ENCODE data around the gene PRR15. TPM values are rescaled to one million over a fixed set of nuclear protein-coding genes. Genes with fewer than 3 reads are reported as not detected.

The PRR15 gene
- total and polyA plus RNA-seq, 2 of the 4 experiments (the other 2 are of a cell fraction), result not detected

DNA sequence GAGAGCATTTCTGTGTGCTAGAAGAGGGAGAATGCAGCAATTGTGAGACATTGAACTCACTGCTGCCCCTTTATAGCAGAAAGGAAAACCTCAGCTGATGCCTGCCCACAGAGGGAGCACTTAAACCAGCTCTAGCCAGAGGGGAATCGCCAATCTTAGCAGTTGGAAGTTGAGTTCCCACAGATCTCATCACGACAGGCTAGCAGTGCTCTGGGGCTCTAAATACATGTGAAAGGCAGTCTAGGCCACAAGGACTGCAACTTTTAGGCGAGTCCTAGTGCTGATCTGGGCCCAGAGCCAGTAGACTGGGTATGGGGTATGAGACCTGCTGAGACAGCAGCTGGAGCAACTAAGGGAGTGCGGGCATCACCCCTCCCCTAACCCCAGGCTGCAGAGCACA, 25.2 kb upstream of the PRR15 start:
- intact Hi-C loops (cut with micrococcal nuclease) (no loop called here), dilution Hi-C loops (cut with HindIII; ENCODE audit: low sequenced_read_pairs, unreplicated experiment) (no loop called here)
- CTCF ChIA-PET, result no interaction called here

More for the DNA sequence above, 25.2 kb upstream of the PRR15 start:
- H3K9me3 ChIP-seq (ENCODE audit: control insufficient read depth, insufficient read depth, low read length), result no peaks in the 10 kb centered on the region
- no peak overlapping the region for H4K8ac ChIP-seq (ENCODE audit: low read depth in 2 of 2, low read length in 2 of 2)
- H3K36me3 ChIP-seq (ENCODE audit: control insufficient read depth, insufficient read depth, low read length), result no peaks in the 10 kb centered on the region
- no peak overlapping the region for H2AK5ac ChIP-seq (ENCODE audit: low read depth, low read length)
- H4K5ac ChIP-seq (ENCODE audit: low read depth, low read length), result no peak overlapping the region
- in situ Hi-C loops (cut with MboI; ENCODE audit: low sequenced_read_pairs), result no loop called here
- POLR2A ChIA-PET (ENCODE audit: unreplicated experiment), result no interaction called here
- 11% methylated on average over 2 of the region's 4 CpGs; no CpG with 5 or more reads in 1 of the 2 experiments for WGBS, 2 experiments (ENCODE audit: extremely low coverage in 2 of 2, insufficient read length in 1 of 2)
- no peak for ATAC-seq (ENCODE audit: low read depth)
- no peak overlapping the region for H3K14ac ChIP-seq (replicated peaks; ENCODE audit: low read depth, low read length)
- BruUV-seq (replicated peaks), result no TSS peak
- DNase-seq, result no peak
- no peak overlapping the region for H2BK120ac ChIP-seq (ENCODE audit: low read depth, low read length)
- H3K56ac ChIP-seq (ENCODE audit: extremely low read depth, insufficient read depth, low read length), result no peak overlapping the region
- H3K23ac ChIP-seq (ENCODE audit: low read depth, low read length), result no peak overlapping the region
- H2BK5ac ChIP-seq (ENCODE audit: low read depth, low read length, poor library complexity, severe bottlenecking), result no peak overlapping the region
- no peak overlapping the region for H2AK9ac ChIP-seq (replicated peaks; ENCODE audit: low read depth, low read length, poor library complexity)
- H3K4ac ChIP-seq (ENCODE audit: low read depth, low read length), result no peak overlapping the region
- no peak overlapping the region for H3K9ac ChIP-seq (ENCODE audit: low read depth, low read length)
- H3K4me2 ChIP-seq (ENCODE audit: low read depth, low read length), result no peak overlapping the region
- H2AFZ ChIP-seq (replicated peaks; ENCODE audit: low read length, poor library complexity), result no peak overlapping the region
- H3K79me1 ChIP-seq (ENCODE audit: low read depth in 1 of 2, low read length in 2 of 2), result no peaks in the 10 kb centered on the region
- no peak overlapping the region for H3K4me3 ChIP-seq (ENCODE audit: insufficient read depth, low read depth, low read length)
- no peak overlapping the region for H4K91ac ChIP-seq (ENCODE audit: insufficient read depth, low read depth, low read length)
- H3K9me1 ChIP-seq (ENCODE audit: insufficient read depth, low read length), result no peaks in the 10 kb centered on the region
- no peak overlapping the region for H2BK15ac ChIP-seq (ENCODE audit: low read depth, low read length)
- TF ChIP-seq CEBPB (IDR thresholded peaks at IDR 0.05; ENCODE audit: low read depth, low read length) (no peak), CHD1 (IDR thresholded peaks at IDR 0.05; ENCODE audit: low read depth, low read length) (no peak), MXI1 (IDR thresholded peaks at IDR 0.05; ENCODE audit: borderline replicate concordance, low read depth, low read length) (no peak), MAZ (IDR thresholded peaks at IDR 0.05; ENCODE audit: borderline replicate concordance, low read depth, low read length) (no peak), MAFK (IDR thresholded peaks at IDR 0.05; ENCODE audit: low read depth, low read length) (no peak), RAD21 (IDR thresholded peaks at IDR 0.05; ENCODE audit: low read length) (no peak), SMC3 (IDR thresholded peaks at IDR 0.05; ENCODE audit: low read depth, low read length) (no peak), POLR2A (IDR thresholded peaks at IDR 0.05; ENCODE audit: low read depth, low read length) (no peak), NFE2L2 (IDR thresholded peaks at IDR 0.05; ENCODE audit: low read depth, low read length) (no peak), BHLHE40 (IDR thresholded peaks at IDR 0.05; ENCODE audit: low read depth, low read length) (no peak)
- TF ChIP-seq, protein P1, sequence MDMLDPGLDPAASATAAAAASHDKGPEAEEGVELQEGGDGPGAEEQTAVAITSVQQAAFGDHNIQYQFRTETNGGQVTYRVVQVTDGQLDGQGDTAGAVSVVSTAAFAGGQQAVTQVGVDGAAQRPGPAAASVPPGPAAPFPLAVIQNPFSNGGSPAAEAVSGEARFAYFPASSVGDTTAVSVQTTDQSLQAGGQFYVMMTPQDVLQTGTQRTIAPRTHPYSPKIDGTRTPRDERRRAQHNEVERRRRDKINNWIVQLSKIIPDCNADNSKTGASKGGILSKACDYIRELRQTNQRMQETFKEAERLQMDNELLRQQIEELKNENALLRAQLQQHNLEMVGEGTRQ (IDR thresholded peaks at IDR 0.05; ENCODE audit: low read depth, low read length), result no peak
- TF ChIP-seq, protein P2, sequence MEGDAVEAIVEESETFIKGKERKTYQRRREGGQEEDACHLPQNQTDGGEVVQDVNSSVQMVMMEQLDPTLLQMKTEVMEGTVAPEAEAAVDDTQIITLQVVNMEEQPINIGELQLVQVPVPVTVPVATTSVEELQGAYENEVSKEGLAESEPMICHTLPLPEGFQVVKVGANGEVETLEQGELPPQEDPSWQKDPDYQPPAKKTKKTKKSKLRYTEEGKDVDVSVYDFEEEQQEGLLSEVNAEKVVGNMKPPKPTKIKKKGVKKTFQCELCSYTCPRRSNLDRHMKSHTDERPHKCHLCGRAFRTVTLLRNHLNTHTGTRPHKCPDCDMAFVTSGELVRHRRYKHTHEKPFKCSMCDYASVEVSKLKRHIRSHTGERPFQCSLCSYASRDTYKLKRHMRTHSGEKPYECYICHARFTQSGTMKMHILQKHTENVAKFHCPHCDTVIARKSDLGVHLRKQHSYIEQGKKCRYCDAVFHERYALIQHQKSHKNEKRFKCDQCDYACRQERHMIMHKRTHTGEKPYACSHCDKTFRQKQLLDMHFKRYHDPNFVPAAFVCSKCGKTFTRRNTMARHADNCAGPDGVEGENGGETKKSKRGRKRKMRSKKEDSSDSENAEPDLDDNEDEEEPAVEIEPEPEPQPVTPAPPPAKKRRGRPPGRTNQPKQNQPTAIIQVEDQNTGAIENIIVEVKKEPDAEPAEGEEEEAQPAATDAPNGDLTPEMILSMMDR (conservative IDR thresholded peaks at IDR 0.05; ENCODE audit: low read depth, low read length), result no peak
- H4K20me1 ChIP-seq (ENCODE audit: insufficient read depth, low read length), result no peaks in the 10 kb centered on the region
- no peak overlapping the region for H3K18ac ChIP-seq (ENCODE audit: low read depth, low read length)
- no peak overlapping the region for H2BK20ac ChIP-seq (ENCODE audit: low read depth, low read length)
- no peaks in the 10 kb centered on the region for H3K27me3 ChIP-seq (ENCODE audit: control insufficient read depth, insufficient read depth, low read length)
- no peak overlapping the region for H3K27ac ChIP-seq (ENCODE audit: insufficient read depth, low read length)
- no peaks in the 10 kb centered on the region for H3K4me1 ChIP-seq (ENCODE audit: control insufficient read depth, insufficient read depth, low read length)
